Inflammatory macrophage treated with lipopolysaccharide for 4 hours (primary cell): Measurements from ENCODE around the gene TBC1D5.
"Not testable (repeated sequence)": the region's sequence is repeated elsewhere in the genome, so short reads cannot be mapped to it uniquely, and the experiment has no call there.

Source experiments
- DNase-seq: peaks from one replicate; pipeline ENCODE4 v3.0.0-alpha.2; 2020

Gene TBC1D5

GRCh38 chr3:17153209-17153608 is 589.2 kb downstream of the TBC1D5 start:
- DNase-seq = no peak

- DNase-seq = no peak
These were observed 590.6 kb downstream of the TBC1D5 start for GRCh38 chr3:17151598-17152373.

- DNase-seq = no peak
These were observed 593.4 kb downstream of the TBC1D5 start for GRCh38 chr3:17149076-17149475.

- DNase-seq = no peak
These were observed 597.8 kb downstream of the TBC1D5 start for GRCh38 chr3:17144665-17144993.

- DNase-seq = no peak
These were observed 598.4 kb downstream of the TBC1D5 start for GRCh38 chr3:17143893-17144664.

GRCh38 chr3:17142516-17142915 is 599.9 kb downstream of the TBC1D5 start:
- no peak for DNase-seq

GRCh38 chr3:17141699-17142098 is 600.7 kb downstream of the TBC1D5 start:
- DNase-seq = no peak

- DNase-seq = no peak
These were observed 601.5 kb downstream of the TBC1D5 start for GRCh38 chr3:17140670-17141505.

GRCh38 chr3:17138246-17139039 is 604.0 kb downstream of the TBC1D5 start:
- no peak for DNase-seq

GRCh38 chr3:17137321-17137826 is 605.1 kb downstream of the TBC1D5 start:
- DNase-seq = no peak

GRCh38 chr3:17136136-17136721 is 606.2 kb downstream of the TBC1D5 start:
- no peak for DNase-seq

GRCh38 chr3:17135696-17136095 is 606.7 kb downstream of the TBC1D5 start:
- no peak for DNase-seq

- DNase-seq = no peak
These were observed 608.5 kb downstream of the TBC1D5 start for GRCh38 chr3:17133632-17134545.

- DNase-seq = no peak
These were observed 609.9 kb downstream of the TBC1D5 start for GRCh38 chr3:17132286-17133115.

GRCh38 chr3:17130956-17131355 is 611.5 kb downstream of the TBC1D5 start:
- no peak for DNase-seq

GRCh38 chr3:17129556-17129955 is 612.9 kb downstream of the TBC1D5 start:
- DNase-seq = no peak

GRCh38 chr3:17128671-17129070 is 613.8 kb downstream of the TBC1D5 start:
- not testable (repeated sequence) for DNase-seq

- no peak for DNase-seq
These were observed 616.5 kb downstream of the TBC1D5 start for GRCh38 chr3:17125738-17126442.

- no peak for DNase-seq
These were observed 619.7 kb downstream of the TBC1D5 start for GRCh38 chr3:17122758-17123157.
